Measurements from ENCODE around the gene AGAP3.

Gene AGAP3

GRCh38 chr7:151125470-151125845 lies 39.2 kb downstream of the AGAP3 start:
- DNase-seq: no peak

- DNase-seq: no peak
Measured at GRCh38 chr7:151125846-151126481, 39.7 kb downstream of the AGAP3 start.

- no peak for DNase-seq
Measured at GRCh38 chr7:151126491-151127137, 40.3 kb downstream of the AGAP3 start.

- no peak for DNase-seq
Measured at GRCh38 chr7:151128144-151128543, 41.9 kb downstream of the AGAP3 start.

- DNase-seq: no peak
Measured at GRCh38 chr7:151128716-151129115, 42.4 kb downstream of the AGAP3 start.

- DNase-seq: no peak
Measured at GRCh38 chr7:151129117-151129959, 43.1 kb downstream of the AGAP3 start.

- DNase-seq: no peak
Measured at GRCh38 chr7:151129960-151130591, 43.8 kb downstream of the AGAP3 start.

- no peak for DNase-seq
Measured at GRCh38 chr7:151130741-151131157, 44.5 kb downstream of the AGAP3 start.

- no peak for DNase-seq
Measured at GRCh38 chr7:151131224-151131591, 44.9 kb downstream of the AGAP3 start.

- DNase-seq: no peak
Measured at GRCh38 chr7:151131592-151132293, 45.5 kb downstream of the AGAP3 start.

GRCh38 chr7:151132461-151133205 lies 46.4 kb downstream of the AGAP3 start:
- no peak for DNase-seq

- no peak for DNase-seq
Measured at GRCh38 chr7:151133266-151133985, 47.2 kb downstream of the AGAP3 start.

- no peak for DNase-seq
Measured at GRCh38 chr7:151133986-151134742, 47.9 kb downstream of the AGAP3 start.

GRCh38 chr7:151134743-151135524 lies 48.7 kb downstream of the AGAP3 start:
- no peak for DNase-seq

- no peak for DNase-seq
Measured at GRCh38 chr7:151135525-151135845, 49.2 kb downstream of the AGAP3 start.

- no peak for DNase-seq
Measured at GRCh38 chr7:151135866-151136843, 49.9 kb downstream of the AGAP3 start.

GRCh38 chr7:151137076-151137675 lies 50.9 kb downstream of the AGAP3 start:
- DNase-seq: no peak

- no peak for DNase-seq
Measured at GRCh38 chr7:151137791-151138152, 51.5 kb downstream of the AGAP3 start.
